Common myeloid progenitor, CD34-positive (primary cell): ENCODE measurements around the gene LCOR. TPM values are rescaled to one million over a fixed set of nuclear protein-coding genes. Genes with fewer than 3 reads are reported as not detected.
A peak's percentile ranks its signal among the peaks of the same experiment; 100 is the strongest.

Experiments used
- CTCF ChIA-PET: fragments of 350-600 bp; sonication (Branson Sonifier 250); formaldehyde crosslinking; loops from one replicate; lab custom pipeline; 2021; ENCODE audit warnings: antibody characterized with exemption; lab: Charles Lee
- POLR2A ChIA-PET: fragments of 350-600 bp; sonication (Branson Sonifier 250); formaldehyde crosslinking; loops from one replicate; lab custom pipeline; 2021; ENCODE audit warnings: antibody characterized with exemption; lab: Charles Lee
- DNase-seq, 3 donors: peaks; one replicate each; pipeline versions ENCODE4 v3.0.0 to v3.0.0-alpha.2; 2013
- H3K27ac ChIP-seq, 2 experiments: 1 replicate in 1 of 2; 2 replicates in 1 of 2; pipeline ENCODE4 v1.7.0; 2013; ENCODE audit warnings: inconsistent platforms in 2 of 2, low read length in 2 of 2, mild to moderate bottlenecking in 2 of 2, low read depth in 1 of 2, moderate library complexity in 1 of 2; ENCODE audit not compliant: severe bottlenecking in 2 of 2, insufficient read depth in 1 of 2, poor library complexity in 1 of 2
- H3K27me3 ChIP-seq, 5 experiments: replicated peaks in 2 of 5; 1 replicate in 3 of 5; 2 replicates in 2 of 5; pipeline versions ENCODE4 v1.6.1 to v1.7.0; 2013; ENCODE audit warnings: low read length in 4 of 5, mild to moderate bottlenecking in 2 of 5, moderate library complexity in 2 of 5, inconsistent platforms in 1 of 5; ENCODE audit not compliant: insufficient read depth in 5 of 5, control insufficient read depth in 4 of 5
- H3K36me3 ChIP-seq, 4 experiments: 1 replicate in 2 of 4; 2 replicates in 2 of 4; pipeline versions ENCODE4 v1.6.1 to v1.7.0; 2013; ENCODE audit warnings: low read length in 3 of 4, control low read depth in 1 of 4, mild to moderate bottlenecking in 1 of 4; ENCODE audit not compliant: control insufficient read depth in 4 of 4, insufficient read depth in 4 of 4
- H3K4me1 ChIP-seq, 4 experiments: 1 replicate in 3 of 4; 2 replicates in 1 of 4; pipeline versions ENCODE4 v1.6.1 to v1.7.1; 2013; ENCODE audit warnings: low read length in 3 of 4, mild to moderate bottlenecking in 3 of 4, control low read depth in 1 of 4, inconsistent platforms in 1 of 4, moderate library complexity in 1 of 4; ENCODE audit not compliant: control insufficient read depth in 4 of 4, insufficient read depth in 4 of 4; ENCODE audit errors: control extremely low read depth in 1 of 4
- H3K4me3 ChIP-seq, 7 experiments: 1 replicate in 4 of 7; 2 replicates in 3 of 7; pipeline versions ENCODE4 v1.5.1 to v1.7.0; 2013; ENCODE audit warnings: mild to moderate bottlenecking in 7 of 7, low read length in 6 of 7, moderate library complexity in 6 of 7, inconsistent platforms in 2 of 7, low read depth in 2 of 7, control low read depth in 1 of 7; ENCODE audit not compliant: insufficient read depth in 4 of 7, control insufficient read depth in 1 of 7; ENCODE audit errors: extremely low read depth in 1 of 7
- H3K9me3 ChIP-seq, 5 experiments: 1 replicate in 4 of 5; 2 replicates in 1 of 5; pipeline versions ENCODE4 v1.6.1 to v1.7.1; 2013; ENCODE audit warnings: low read length in 4 of 5, mild to moderate bottlenecking in 2 of 5, inconsistent platforms in 1 of 5, low read depth in 1 of 5, moderate library complexity in 1 of 5; ENCODE audit not compliant: control insufficient read depth in 4 of 5, insufficient read depth in 2 of 5; ENCODE audit errors: control extremely low read depth in 1 of 5
- WGBS: methylation state at CpG from one replicate; pipeline ENCODE4 v1.1.5; 2013; ENCODE audit not compliant: insufficient coverage; 5-methylcytosine and 5-hydroxymethylcytosine counted together
- polyA plus RNA-seq: library from polyadenylated mRNA; unstranded; fragments of 120-200 nt; gene quantifications from one replicate; pipeline ENCODE4 v1.2.1, GENCODE V29; 2013

Gene LCOR
- 20.9 TPM for polyA plus RNA-seq

DNA sequence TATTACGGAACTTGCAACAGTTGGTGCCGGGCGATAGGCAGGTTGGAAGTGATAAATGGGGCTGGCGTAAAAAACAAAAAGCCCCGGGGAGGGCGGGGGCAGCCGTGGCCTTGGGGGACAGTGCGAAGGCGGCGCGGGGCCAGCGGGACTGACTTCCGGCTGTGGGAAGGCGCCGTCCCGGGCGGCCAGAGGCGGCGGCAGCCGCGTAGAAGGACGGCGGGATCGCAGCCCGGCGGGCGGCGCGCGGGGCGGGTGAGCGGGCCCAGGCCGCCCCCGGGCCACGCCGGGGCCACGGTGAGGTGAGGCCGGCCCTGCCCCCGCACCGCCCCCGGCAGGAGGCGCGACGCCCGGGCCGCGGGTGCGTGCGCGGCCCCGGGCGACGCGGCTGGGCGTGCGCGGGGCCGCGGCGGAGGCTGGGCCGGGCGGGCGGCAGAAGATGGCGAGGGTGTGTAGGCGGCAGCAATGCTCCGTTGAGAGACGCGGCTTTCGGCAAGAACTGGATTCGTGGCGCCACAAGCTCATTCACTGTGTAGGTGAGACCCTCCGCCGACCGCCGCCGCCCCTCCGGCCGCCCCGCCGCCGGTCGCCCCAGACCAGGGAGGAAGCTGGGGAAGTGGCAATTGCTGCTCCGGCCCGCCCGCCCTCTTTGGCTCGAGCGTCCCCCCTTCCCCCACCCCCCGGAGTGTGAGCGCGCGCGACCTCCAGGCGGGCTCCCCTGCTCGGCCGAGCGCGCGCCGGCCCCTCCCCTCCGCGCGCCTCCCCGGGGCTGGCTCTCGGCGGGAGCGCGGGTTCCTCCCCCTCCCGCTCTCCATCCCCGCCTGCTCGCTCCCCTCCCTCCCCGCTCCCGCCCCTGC, at the start of gene LCOR:
Gene LCOR (plus strand): TSS at position 432 of the 854 bp plus-strand sequence. CDS start 116,760 bp downstream, outside the sequence.
- peaks cover 30 to 45% (median 38%) of the 10 kb centered on the region in 4 experiments for H3K4me1 ChIP-seq
- DNase-seq = peak; percentile 93 to 98 (median 97)
- CTCF ChIA-PET = interaction anchor here (1.0 to 1.6 kb wide), 2 partner anchors 44 to 191 kb away, joined by 3 to 6 read pairs; no protein-coding TSS in a partner anchor

DNA sequence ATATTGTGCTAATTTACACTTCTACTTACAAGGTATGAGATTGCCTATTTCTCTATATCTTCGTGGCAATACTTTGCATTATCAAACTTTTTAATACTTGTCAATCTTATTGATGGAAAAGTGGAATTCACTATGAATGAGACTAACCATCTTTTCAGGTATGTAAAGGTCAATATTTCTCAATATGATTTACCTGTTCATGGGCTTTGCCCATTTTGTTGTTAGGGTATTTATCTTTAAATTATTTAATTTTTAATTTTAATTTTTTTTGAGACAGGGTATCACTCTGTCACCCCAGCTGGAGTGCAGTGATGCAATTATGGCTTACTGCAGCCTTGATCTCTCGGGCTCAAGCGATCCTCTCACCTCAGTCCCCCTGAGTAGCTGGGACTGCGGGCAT, 47.8 kb upstream of the LCOR start:
- H3K36me3 ChIP-seq = no peaks in the 10 kb centered on the region
- no peak for DNase-seq
- H3K4me1 ChIP-seq = peaks cover 0 to 6% (median under 1%) of the 10 kb centered on the region in 4 experiments
- CTCF ChIA-PET = interaction anchor here (1.5 kb wide), 1 partner anchor 20 kb away, joined by 3 read pairs; no protein-coding TSS in a partner anchor
- WGBS = 100% methylated on average over 2 of the region's 4 CpGs
- POLR2A ChIA-PET = no interaction called here
- peaks cover 0 to 6% (median 0%) of the 10 kb centered on the region in 5 experiments for H3K9me3 ChIP-seq
- no peaks in the 10 kb centered on the region for H3K27me3 ChIP-seq
- no peak overlapping the region for H3K4me3 ChIP-seq
- no peak overlapping the region for H3K27ac ChIP-seq

More for the DNA sequence above, at the start of gene LCOR:
- Histone ChIP-seq H3K27ac (peak within 1 kb of the TSS; percentile 72 to 85), H3K27me3 (no peaks in the 10 kb centered on the region), H3K4me3 (peak within 1 kb of the TSS; percentile 72 to 89 (median 85)), H3K9me3 (no peaks in the 10 kb centered on the region), H3K36me3 (peaks cover 0 to 10% (median 0%) of the 10 kb centered on the region in 4 experiments)
- 0% methylated on average over 58 of the region's 112 CpGs for WGBS
- POLR2A ChIA-PET = interaction anchor here (0.7 to 1.8 kb wide), 4 partner anchors 13 to 180 kb away, joined by 3 to 10 read pairs (median 4); partner anchors contain the start of gene PIK3AP1

DNA sequence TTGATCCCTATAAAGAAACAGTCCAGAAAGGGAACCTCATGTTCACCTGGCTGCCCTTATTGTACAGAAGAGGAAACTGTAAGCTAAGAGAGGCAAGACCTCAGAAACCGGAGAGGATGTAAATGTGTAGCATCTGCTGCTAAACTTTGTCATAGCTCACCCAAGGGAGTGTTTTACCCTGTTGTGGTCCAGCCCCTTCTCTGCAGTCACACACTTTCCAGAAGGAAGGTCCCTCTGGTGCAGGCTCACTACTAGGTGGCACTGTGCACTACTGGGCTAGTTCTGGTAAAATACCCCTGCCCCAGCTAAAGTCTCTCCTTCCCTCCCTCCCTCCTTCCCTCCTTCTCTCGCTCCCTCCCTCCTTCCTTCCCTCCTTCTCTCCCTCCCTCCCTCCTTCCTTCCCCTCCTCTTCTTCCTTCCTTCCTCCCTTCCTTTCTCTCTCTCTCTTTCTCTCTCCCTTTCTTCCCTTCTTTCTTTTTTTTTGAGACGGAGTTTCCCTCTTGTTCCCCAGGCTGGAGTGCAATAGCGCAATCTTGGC, 42.5 kb upstream of the LCOR start:
- 58% methylated on average over 4 of the region's 4 CpGs for WGBS
- CTCF ChIA-PET = interaction anchor here (1.0 to 1.4 kb wide), 8 partner anchors 9 to 150 kb away, joined by 3 to 7 read pairs (median 3); no protein-coding TSS in a partner anchor
- Histone ChIP-seq H3K27ac (peak overlapping the region in 1 of 2 experiments; percentile 22), H3K9me3 (peaks cover 0 to 1% (median 0%) of the 10 kb centered on the region in 5 experiments), H3K27me3 (no peaks in the 10 kb centered on the region), H3K36me3 (no peaks in the 10 kb centered on the region), H3K4me3 (no peak overlapping the region), H3K4me1 (peaks cover 0 to 13% (median 6%) of the 10 kb centered on the region in 4 experiments)
- POLR2A ChIA-PET = interaction anchor here (0.6 kb wide), 1 partner anchor 177 kb away, joined by 3 read pairs; no protein-coding TSS in a partner anchor
- DNase-seq = peak; percentile 50 to 94 (median 92)

GRCh38 chr10:96791902-96792301, 40.2 kb upstream of the LCOR start:
- WGBS = no CpG with 5 or more reads among the region's 1 CpG
- peaks cover 0 to 13% (median 6%) of the 10 kb centered on the region in 4 experiments for H3K4me1 ChIP-seq
- no peak overlapping the region for H3K27ac ChIP-seq
- H3K27me3 ChIP-seq = no peaks in the 10 kb centered on the region
- no peak overlapping the region for H3K4me3 ChIP-seq
- H3K9me3 ChIP-seq = no peaks in the 10 kb centered on the region
- H3K36me3 ChIP-seq = no peaks in the 10 kb centered on the region
- no peak for DNase-seq
- ChIA-PET CTCF (interaction anchor here (1.4 kb wide), 1 partner anchor 15 kb away, joined by 3 read pairs; no protein-coding TSS in a partner anchor), POLR2A (no interaction called here)

- Histone ChIP-seq H3K27ac (no peak overlapping the region), H3K4me3 (no peak overlapping the region), H3K4me1 (peaks cover 0 to under 1% (median 0%) of the 10 kb centered on the region in 4 experiments), H3K36me3 (no peaks in the 10 kb centered on the region), H3K9me3 (no peaks in the 10 kb centered on the region), H3K27me3 (no peaks in the 10 kb centered on the region)
- POLR2A ChIA-PET = no interaction called here
- 100% methylated on average over 4 of the region's 8 CpGs for WGBS
- DNase-seq = no peak
- CTCF ChIA-PET = interaction anchor here (0.9 kb wide), 1 partner anchor 29 kb away, joined by 4 read pairs; no protein-coding TSS in a partner anchor
Observed at GRCh38 chr10:96794836-96795733, 37.0 kb upstream of the LCOR start.

DNA sequence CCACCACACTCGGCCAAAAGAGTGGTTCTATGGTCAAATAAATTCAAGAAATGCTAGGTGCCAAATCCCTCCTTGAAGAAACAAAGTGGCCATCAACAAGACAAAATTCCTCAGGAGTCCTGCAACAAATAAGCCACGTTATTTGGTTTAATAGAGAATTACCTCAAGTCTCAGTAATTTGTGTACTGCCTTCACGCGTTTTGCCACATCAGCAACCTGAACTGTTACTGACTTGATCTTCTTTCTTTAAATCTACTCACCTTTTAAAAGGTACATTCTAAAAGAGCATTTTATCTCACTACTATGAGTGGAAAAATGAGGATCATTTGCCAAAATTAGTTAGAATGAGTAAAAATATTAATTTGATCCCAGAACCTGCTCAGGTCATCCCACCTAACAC, 34.6 kb upstream of the LCOR start:
- H3K9me3 ChIP-seq = no peaks in the 10 kb centered on the region
- H3K36me3 ChIP-seq = no peaks in the 10 kb centered on the region
- WGBS = 100% methylated on average over 2 of the region's 4 CpGs
- no peaks in the 10 kb centered on the region for H3K27me3 ChIP-seq
- no peak for DNase-seq
- ChIA-PET CTCF (interaction anchor here (1.4 kb wide), 1 partner anchor 8 kb away, joined by 7 read pairs; no protein-coding TSS in a partner anchor), POLR2A (no interaction called here)
- H3K4me3 ChIP-seq = no peak overlapping the region
- H3K4me1 ChIP-seq = no peaks in the 10 kb centered on the region
- no peak overlapping the region for H3K27ac ChIP-seq
